22Rv1 (cell line): ENCODE data around the gene AGBL2.

Experiments used
- CTCF ChIP-seq: fragments of 450-650 bp; IDR thresholded peaks from 2 replicates; pipeline ENCODE4 v1.5.1; 2017; ENCODE audit warnings: mild to moderate bottlenecking
- ZFX ChIP-seq: fragments of 450-650 bp; IDR thresholded peaks from 2 replicates; pipeline ENCODE4 v1.6.1; 2017; ENCODE audit warnings: antibody characterized with exemption, borderline replicate concordance

- TF ChIP-seq CTCF (no peak), ZFX (no peak)
Measured at GRCh38 chr11:47651818-47652469, 63.2 kb downstream of the AGBL2 start.
